Keratinocyte (primary cell): Measurements from ENCODE around the gene PPRC1. TPM values are rescaled to one million over a fixed set of nuclear protein-coding genes. Genes with fewer than 3 reads are reported as not detected.

ENCODE experiments used
- DNase-seq: peaks from one replicate; pipeline ENCODE4 v3.0.0-alpha.2; 2011; ENCODE audit warnings: low read depth, missing footprints, low spot score
- FAIRE-seq: peaks from 2 replicates; lab custom pipeline; 2011; peaks lifted over from hg19 to GRCh38; lab: Jason Lieb, UNC
- H2AFZ ChIP-seq: 2 replicates; pipeline ENCODE4 v1.6.0; 2012; ENCODE audit warnings: low read length, control low read depth, inconsistent platforms; ENCODE audit not compliant: control insufficient read depth
- H3K27ac ChIP-seq: 2 replicates; pipeline ENCODE4 v1.5.1; 2011; ENCODE audit warnings: low read length; ENCODE audit not compliant: control insufficient read depth, insufficient read depth
- H3K27me3 ChIP-seq: 3 replicates; pipeline ENCODE4 v1.6.0; 2011; ENCODE audit warnings: low read length; ENCODE audit not compliant: control insufficient read depth, insufficient read depth; ENCODE audit errors: extremely low read depth
- H3K36me3 ChIP-seq, 2 experiments: 2 replicates in 1 of 2; 3 replicates in 1 of 2; pipeline ENCODE4 v1.5.1; 2011; ENCODE audit warnings: low read length in 2 of 2, mild to moderate bottlenecking in 1 of 2; ENCODE audit not compliant: control insufficient read depth in 2 of 2, insufficient read depth in 2 of 2; ENCODE audit errors: extremely low read depth in 1 of 2
- H3K4me1 ChIP-seq: 3 replicates; pipeline ENCODE4 v1.5.1; 2011; ENCODE audit warnings: low read length; ENCODE audit not compliant: control insufficient read depth, insufficient read depth; ENCODE audit errors: extremely low read depth
- H3K4me2 ChIP-seq: 3 replicates; pipeline ENCODE4 v1.6.0; 2011; ENCODE audit warnings: low read depth, low read length; ENCODE audit not compliant: control insufficient read depth, insufficient read depth; ENCODE audit errors: extremely low read depth
- H3K4me3 ChIP-seq, 3 experiments: fragments of 200-600 bp in 1 of 3; sonication (generic) in 1 of 3; 2 replicates in 2 of 3; 3 replicates in 1 of 3; pipeline ENCODE4 v1.5.1; 2011 to 2016; ENCODE audit warnings: low read length in 3 of 3, mild to moderate bottlenecking in 3 of 3, control low read depth in 2 of 3, inconsistent platforms in 1 of 3, low read depth in 1 of 3, mixed read lengths in 1 of 3, mixed run types in 1 of 3, moderate library complexity in 1 of 3; ENCODE audit not compliant: control insufficient read depth in 2 of 3, insufficient read depth in 2 of 3; ENCODE audit errors: extremely low read depth in 1 of 3
- H3K79me2 ChIP-seq: 2 replicates; pipeline ENCODE4 v1.6.0; 2012; ENCODE audit warnings: low read length; ENCODE audit not compliant: control insufficient read depth, insufficient read depth
- H3K9ac ChIP-seq: 3 replicates; pipeline ENCODE4 v1.6.0; 2011; ENCODE audit warnings: low read length; ENCODE audit not compliant: control insufficient read depth, insufficient read depth; ENCODE audit errors: extremely low read depth
- H3K9me1 ChIP-seq: 3 replicates; pipeline ENCODE4 v1.6.0; 2011; ENCODE audit warnings: low read length; ENCODE audit not compliant: control insufficient read depth, insufficient read depth; ENCODE audit errors: extremely low read depth
- H3K9me3 ChIP-seq: 2 replicates; pipeline ENCODE4 v1.5.1; 2012; ENCODE audit warnings: low read depth, low read length; ENCODE audit not compliant: control insufficient read depth
- H4K20me1 ChIP-seq: 3 replicates; pipeline ENCODE4 v1.6.0; 2011; ENCODE audit warnings: low read length; ENCODE audit not compliant: control insufficient read depth, insufficient read depth; ENCODE audit errors: extremely low read depth
- EZH2 ChIP-seq: IDR thresholded peaks from one replicate; pipeline ENCODE4 v1.6.1; 2012; ENCODE audit warnings: inconsistent platforms, mild to moderate bottlenecking, low read length, moderate library complexity
- dilution Hi-C: fragments of 300-500 bp; cut with MboI; formaldehyde crosslinking; loops from one replicate; pipeline ENCODE4 v1.7.0; 2020; ENCODE audit warnings: low sequenced_read_pairs; ENCODE audit not compliant: extremely low pct_ligation_motif_present
- polyA plus RNA-seq, 5 experiments: library from polyadenylated mRNA; depleted of rRNA in 3 of 5; stranded (reverse) in 3 of 5; stranded (forward) in 1 of 5; unstranded in 1 of 5; fragments of >200 nt; gene quantifications; 1 replicate in 1 of 5; 2 replicates in 3 of 5; 3 replicates in 1 of 5; pipeline versions ENCODE4 v1.2.1 to v1.2.3, GENCODE V29; 2011 to 2012; ENCODE audit warnings: missing spikeins in 2 of 5, low read depth in 1 of 5, low replicate concordance in 1 of 5
- TF ChIP-seq, protein P1 (sequence below), 3 experiments: IDR thresholded peaks in 1 of 3; conservative IDR thresholded peaks in 1 of 3; optimal IDR thresholded peaks in 1 of 3; 2 replicates in 2 of 3; 3 replicates in 1 of 3; pipeline versions ENCODE3 to v1.5.1; 2011; ENCODE audit warnings: low read length in 3 of 3, mild to moderate bottlenecking in 3 of 3, moderate library complexity in 2 of 3, control low read depth in 1 of 3, inconsistent platforms in 1 of 3; ENCODE audit not compliant: insufficient read depth in 2 of 3; ENCODE audit errors: extremely low read depth in 1 of 3

PPRC1 gene
- polyA plus RNA-seq, 1 donor (not counting 4 experiments of a cell fraction or from before 2014, with no cell fraction given) = 17.9 TPM

DNA sequence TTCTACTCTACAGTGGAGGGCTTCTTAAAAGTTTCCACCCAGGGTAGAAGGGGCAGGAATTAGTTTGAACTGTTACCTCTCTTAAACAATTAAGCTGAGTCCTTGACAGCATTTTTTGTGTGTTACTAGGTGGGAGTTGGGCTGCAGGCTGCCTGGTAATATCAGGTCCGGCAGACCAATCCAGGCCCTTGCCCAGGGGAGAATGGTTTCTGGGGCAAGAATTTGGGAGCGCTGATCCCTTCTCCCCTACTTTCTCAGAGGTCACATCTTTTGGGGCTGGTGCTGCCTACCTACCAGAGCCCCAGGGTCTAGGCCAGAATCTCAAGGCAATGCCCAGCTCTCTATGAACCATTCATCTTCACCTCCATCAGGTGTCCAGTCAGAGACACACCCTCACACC lies 1.6 kb downstream of the PPRC1 start:
- Histone ChIP-seq H3K27me3 (no peaks in the 10 kb centered on the region), H3K36me3 (peaks cover 21 to 32% of the 10 kb centered on the region in 2 experiments)
- no peak for TF ChIP-seq EZH2
- TF ChIP-seq, protein P1, sequence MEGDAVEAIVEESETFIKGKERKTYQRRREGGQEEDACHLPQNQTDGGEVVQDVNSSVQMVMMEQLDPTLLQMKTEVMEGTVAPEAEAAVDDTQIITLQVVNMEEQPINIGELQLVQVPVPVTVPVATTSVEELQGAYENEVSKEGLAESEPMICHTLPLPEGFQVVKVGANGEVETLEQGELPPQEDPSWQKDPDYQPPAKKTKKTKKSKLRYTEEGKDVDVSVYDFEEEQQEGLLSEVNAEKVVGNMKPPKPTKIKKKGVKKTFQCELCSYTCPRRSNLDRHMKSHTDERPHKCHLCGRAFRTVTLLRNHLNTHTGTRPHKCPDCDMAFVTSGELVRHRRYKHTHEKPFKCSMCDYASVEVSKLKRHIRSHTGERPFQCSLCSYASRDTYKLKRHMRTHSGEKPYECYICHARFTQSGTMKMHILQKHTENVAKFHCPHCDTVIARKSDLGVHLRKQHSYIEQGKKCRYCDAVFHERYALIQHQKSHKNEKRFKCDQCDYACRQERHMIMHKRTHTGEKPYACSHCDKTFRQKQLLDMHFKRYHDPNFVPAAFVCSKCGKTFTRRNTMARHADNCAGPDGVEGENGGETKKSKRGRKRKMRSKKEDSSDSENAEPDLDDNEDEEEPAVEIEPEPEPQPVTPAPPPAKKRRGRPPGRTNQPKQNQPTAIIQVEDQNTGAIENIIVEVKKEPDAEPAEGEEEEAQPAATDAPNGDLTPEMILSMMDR (optimal IDR thresholded peaks at IDR 0.05 in 1 of 3, IDR thresholded peaks at IDR 0.05 in 1 of 3, conservative IDR thresholded peaks at IDR 0.05 in 1 of 3; ENCODE audit: extremely low read depth in 1 of 3, insufficient read depth in 2 of 3, low read length in 3 of 3) = no peak

DNA sequence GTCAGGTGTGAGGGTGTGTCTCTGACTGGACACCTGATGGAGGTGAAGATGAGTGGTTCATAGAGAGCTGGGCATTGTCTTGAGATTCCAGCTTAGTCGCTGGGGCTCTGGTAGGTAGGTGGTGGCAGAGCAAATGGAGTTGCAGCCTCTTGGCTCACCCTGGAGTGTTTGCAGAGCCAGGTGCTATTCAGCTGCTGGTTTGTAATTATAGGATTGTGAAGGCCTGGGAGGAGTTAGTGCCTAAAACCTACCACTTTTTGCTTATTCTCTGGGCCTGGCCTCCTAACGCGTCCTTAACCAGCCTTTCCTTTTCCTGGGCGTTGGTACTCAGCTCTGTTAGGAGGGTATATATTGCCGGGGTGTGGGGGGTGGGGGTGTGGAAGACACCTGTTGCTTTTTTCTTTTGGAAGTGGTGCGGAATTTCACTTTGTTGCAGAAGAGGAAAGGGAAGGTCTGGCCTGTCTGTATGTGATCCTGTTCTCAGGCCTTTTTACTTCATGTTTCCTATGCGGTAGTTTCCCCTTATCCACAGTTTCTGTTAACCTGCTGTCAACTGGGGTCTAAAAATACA lies 3.2 kb downstream of the PPRC1 start:
- Histone ChIP-seq H3K27me3 (no peaks in the 10 kb centered on the region), H3K9ac (peak overlapping the region; percentile 13), H3K4me2 (peak overlapping the region; percentile 56), H3K4me3 (peak overlapping the region in 2 of 3 experiments; percentile 22 to 46), H2AFZ (no peak overlapping the region), H3K27ac (peak overlapping the region; percentile 51), H3K79me2 (peaks cover 82% of the 10 kb centered on the region), H3K36me3 (peaks cover 37 to 48% of the 10 kb centered on the region in 2 experiments), H3K9me1 (peaks cover 10% of the 10 kb centered on the region), H3K9me3 (no peaks in the 10 kb centered on the region), H3K4me1 (peaks cover 46% of the 10 kb centered on the region), H4K20me1 (peaks cover 56% of the 10 kb centered on the region)
- no peak for TF ChIP-seq EZH2
- TF ChIP-seq, protein P1 (optimal IDR thresholded peaks at IDR 0.05 in 1 of 3, IDR thresholded peaks at IDR 0.05 in 1 of 3, conservative IDR thresholded peaks at IDR 0.05 in 1 of 3; ENCODE audit: extremely low read depth in 1 of 3, insufficient read depth in 2 of 3, low read length in 3 of 3) = no peak
- no peak for DNase-seq
- dilution Hi-C loops = no loop called here
- no peak for FAIRE-seq

More for the DNA sequence above, 1.6 kb downstream of the PPRC1 start:
- Histone ChIP-seq H3K9ac (peak overlapping the region; percentile 99), H3K4me2 (peak overlapping the region; percentile 94), H3K9me3 (no peaks in the 10 kb centered on the region), H3K4me1 (peaks cover 46% of the 10 kb centered on the region), H3K9me1 (peaks cover 7% of the 10 kb centered on the region), H4K20me1 (peaks cover 42% of the 10 kb centered on the region), H3K4me3 (peak overlapping the region; percentile 67 to 98 (median 93)), H3K79me2 (peaks cover 65% of the 10 kb centered on the region), H3K27ac (peak overlapping the region; percentile 94), H2AFZ (no peak overlapping the region)
- DNase-seq (no peak), FAIRE-seq (no peak)
- dilution Hi-C loops = no loop called here
